HAP-1 (cell line): Measurements from ENCODE around the gene CUX1.

Experiments
- DNase-seq, 2 experiments: peaks; one replicate each; pipeline ENCODE4 v3.0.0-alpha.2; 2016 to 2020; ENCODE audit warnings: low spot score in 2 of 2
- H3K27me3 ChIP-seq: fragments of 250-450 bp; sonication (Bioruptor Pico); 2 replicates; pipeline ENCODE4 v1.5.1; 2020; ENCODE audit warnings: low read depth, mild to moderate bottlenecking, moderate library complexity
- H3K36me3 ChIP-seq: fragments of 250-450 bp; sonication (Bioruptor Pico); replicated peaks from 2 replicates; pipeline ENCODE4 v1.5.1; 2020; ENCODE audit warnings: mild to moderate bottlenecking
- H3K4me1 ChIP-seq: fragments of 250-450 bp; sonication (Bioruptor Pico); 2 replicates; pipeline ENCODE4 v1.5.1; 2020; ENCODE audit warnings: mild to moderate bottlenecking
- H3K4me3 ChIP-seq: fragments of 250-450 bp; sonication (Bioruptor Pico); 2 replicates; pipeline ENCODE4 v1.5.1; 2020; ENCODE audit warnings: mild to moderate bottlenecking, moderate library complexity
- H3K9me3 ChIP-seq: fragments of 250-450 bp; sonication (Bioruptor Pico); 2 replicates; pipeline ENCODE4 v1.5.1; 2020; ENCODE audit warnings: mild to moderate bottlenecking, moderate library complexity
- in situ Hi-C: fragments of 300-500 bp; cut with MboI; formaldehyde crosslinking; loops from 3 replicates; pipeline ENCODE4 v1.14.3; 2020; ENCODE audit warnings: low sequenced_read_pairs, inconsistent platforms, mixed read lengths

CUX1 gene

DNA sequence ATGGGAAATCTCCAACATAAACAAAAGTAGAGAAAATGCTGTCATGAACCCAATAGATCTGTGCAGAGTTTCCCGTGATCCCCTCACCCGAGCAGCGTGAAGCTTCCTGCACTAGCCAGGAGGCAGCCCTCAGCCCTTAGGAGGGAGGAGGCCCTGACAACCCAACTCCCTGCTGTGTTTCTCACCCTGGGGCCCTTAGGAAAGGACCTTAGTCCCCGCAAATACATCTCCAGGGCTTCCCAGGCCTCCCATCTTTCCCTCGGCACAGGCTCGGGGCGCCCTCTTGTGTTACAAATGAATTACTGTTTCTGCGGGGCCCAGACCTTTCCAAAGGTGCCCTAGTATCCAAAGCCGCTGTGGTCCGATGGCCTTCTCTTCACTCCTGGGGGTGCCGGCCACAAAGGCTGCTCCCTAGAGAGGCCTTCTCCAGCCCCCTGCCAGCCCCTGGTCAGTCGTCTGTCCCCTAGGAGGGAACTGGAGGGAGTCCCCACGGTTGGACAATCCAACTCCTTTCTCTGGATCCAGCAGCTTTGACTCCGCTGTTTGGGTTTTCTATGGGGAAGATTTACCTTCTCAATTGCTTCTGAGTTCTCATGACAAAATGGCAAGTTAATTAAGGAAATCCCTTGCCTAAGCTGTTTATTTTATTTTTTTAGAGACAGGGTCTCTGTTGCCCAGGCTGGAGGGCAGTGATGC lies 419.3 kb downstream of the CUX1 start:
- no peaks in the 10 kb centered on the region for H3K27me3 ChIP-seq
- H3K36me3 ChIP-seq: peaks cover 23% of the 10 kb centered on the region; the same call in 1 of the 2 replicates
- no peaks in the 10 kb centered on the region for H3K4me1 ChIP-seq
- in situ Hi-C loops: loop anchor here (10.0 kb wide), 1 partner anchor 552 kb away; no protein-coding TSS in a partner anchor
- H3K4me3 ChIP-seq: no peak overlapping the region
- no peaks in the 10 kb centered on the region for H3K9me3 ChIP-seq
- peak; percentile 51 to 84 for DNase-seq

DNA sequence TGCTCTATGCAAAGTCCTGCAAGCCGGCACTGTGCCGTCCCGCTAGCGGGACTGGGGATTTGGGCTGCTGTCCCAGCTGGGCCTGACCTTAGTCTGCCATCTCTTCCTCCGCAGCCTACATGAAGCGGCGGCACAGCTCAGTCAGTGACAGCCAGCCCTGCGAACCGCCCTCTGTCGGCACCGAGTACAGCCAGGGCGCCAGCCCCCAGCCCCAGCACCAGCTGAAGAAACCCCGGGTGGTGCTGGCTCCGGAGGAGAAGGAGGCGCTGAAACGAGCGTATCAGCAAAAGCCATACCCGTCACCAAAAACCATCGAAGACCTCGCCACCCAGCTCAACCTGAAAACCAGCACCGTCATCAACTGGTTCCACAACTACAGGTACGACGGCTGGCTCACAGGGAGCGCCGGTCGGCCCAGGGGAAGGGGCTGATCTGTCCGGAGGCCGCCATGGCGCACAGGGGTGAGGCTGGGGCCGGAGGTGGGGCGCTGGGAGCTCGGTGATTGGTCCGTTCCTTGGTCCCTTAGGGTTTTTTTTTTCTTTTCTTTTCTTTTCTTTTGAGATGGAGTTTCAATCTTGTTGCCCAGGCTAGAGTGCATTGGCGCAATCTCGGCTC lies 421.9 kb downstream of the CUX1 start:
- H3K27me3 ChIP-seq: no peaks in the 10 kb centered on the region
- in situ Hi-C loops: loop anchor here (10.0 kb wide), 1 partner anchor 555 kb away; no protein-coding TSS in a partner anchor
- H3K4me3 ChIP-seq: no peak overlapping the region
- no peaks in the 10 kb centered on the region for H3K4me1 ChIP-seq
- no peak for DNase-seq
- no peaks in the 10 kb centered on the region for H3K9me3 ChIP-seq
- H3K36me3 ChIP-seq: peaks cover 20% of the 10 kb centered on the region; the same call in 1 of the 2 replicates

DNA sequence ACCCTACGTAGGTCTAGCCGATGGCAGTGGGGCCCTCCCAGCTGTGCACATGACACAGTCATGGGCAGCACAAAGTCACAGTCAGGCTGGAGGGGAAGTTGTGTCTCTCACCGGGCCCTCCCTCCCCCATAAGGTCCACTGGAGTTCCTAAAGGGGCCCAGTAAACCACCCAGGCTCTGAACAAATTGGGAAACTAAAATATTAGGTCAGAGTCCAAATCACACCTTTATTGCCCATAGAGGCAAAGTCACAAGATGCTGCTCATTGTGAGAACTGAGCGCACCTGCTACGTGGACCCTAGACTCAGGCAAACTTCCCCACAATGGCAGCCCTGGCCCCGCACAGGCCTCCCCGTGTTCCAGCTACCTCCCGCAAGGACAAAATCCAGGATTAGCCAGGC lies 424.0 kb downstream of the CUX1 start:
- H3K4me1 ChIP-seq: no peaks in the 10 kb centered on the region
- H3K4me3 ChIP-seq: no peak overlapping the region
- H3K36me3 ChIP-seq: peaks cover 11% of the 10 kb centered on the region; the same call in 1 of the 2 replicates
- no peak for DNase-seq
- no peaks in the 10 kb centered on the region for H3K9me3 ChIP-seq
- in situ Hi-C loops: no loop called here
- no peaks in the 10 kb centered on the region for H3K27me3 ChIP-seq

DNA sequence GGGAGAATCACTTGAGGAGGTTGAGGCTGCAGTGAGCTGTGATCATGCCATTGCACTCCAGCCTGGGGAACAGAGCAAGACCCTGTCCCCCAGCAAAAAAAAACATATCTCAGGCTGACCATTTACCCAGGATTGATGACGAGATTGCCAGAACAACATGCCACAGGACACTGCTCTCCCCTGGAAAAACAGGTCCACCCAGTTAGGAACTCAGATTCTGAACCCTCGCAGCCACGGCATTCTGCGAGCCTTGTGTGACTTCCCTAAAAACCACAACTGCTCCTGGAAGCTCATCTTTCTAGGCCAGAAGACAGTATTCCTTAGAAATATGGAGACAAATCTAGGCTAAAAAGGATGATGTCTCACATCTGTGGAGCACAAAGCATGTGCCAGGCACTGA lies 427.2 kb downstream of the CUX1 start:
- H3K36me3 ChIP-seq: peaks cover 3% of the 10 kb centered on the region; the same call in 1 of the 2 replicates
- in situ Hi-C loops: no loop called here
- H3K4me1 ChIP-seq: no peaks in the 10 kb centered on the region
- H3K27me3 ChIP-seq: no peaks in the 10 kb centered on the region
- DNase-seq: no peak
- H3K9me3 ChIP-seq: no peaks in the 10 kb centered on the region
- no peak overlapping the region for H3K4me3 ChIP-seq

DNA sequence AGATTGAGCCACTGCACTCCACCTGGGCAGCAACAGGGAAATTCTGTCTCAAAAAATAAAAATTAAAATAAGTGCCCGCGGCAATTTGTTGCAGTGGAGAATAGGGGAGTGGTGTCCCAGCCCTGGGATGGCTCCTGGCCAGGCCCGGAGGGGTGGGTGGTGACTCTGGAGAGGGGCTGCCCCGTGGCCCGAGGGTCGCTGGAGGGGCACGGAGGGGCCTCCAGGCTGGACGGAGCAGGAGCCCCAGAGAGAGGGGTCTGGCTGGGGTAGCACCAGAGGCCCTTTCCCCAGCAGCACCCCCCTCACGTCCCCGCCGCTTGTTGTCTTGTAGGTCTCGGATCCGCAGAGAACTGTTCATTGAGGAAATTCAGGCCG lies 430.6 kb downstream of the CUX1 start:
- H3K36me3 ChIP-seq: peaks cover 4% of the 10 kb centered on the region; the same call in 1 of the 2 replicates
- no peak overlapping the region for H3K4me3 ChIP-seq
- in situ Hi-C loops: no loop called here

DNA sequence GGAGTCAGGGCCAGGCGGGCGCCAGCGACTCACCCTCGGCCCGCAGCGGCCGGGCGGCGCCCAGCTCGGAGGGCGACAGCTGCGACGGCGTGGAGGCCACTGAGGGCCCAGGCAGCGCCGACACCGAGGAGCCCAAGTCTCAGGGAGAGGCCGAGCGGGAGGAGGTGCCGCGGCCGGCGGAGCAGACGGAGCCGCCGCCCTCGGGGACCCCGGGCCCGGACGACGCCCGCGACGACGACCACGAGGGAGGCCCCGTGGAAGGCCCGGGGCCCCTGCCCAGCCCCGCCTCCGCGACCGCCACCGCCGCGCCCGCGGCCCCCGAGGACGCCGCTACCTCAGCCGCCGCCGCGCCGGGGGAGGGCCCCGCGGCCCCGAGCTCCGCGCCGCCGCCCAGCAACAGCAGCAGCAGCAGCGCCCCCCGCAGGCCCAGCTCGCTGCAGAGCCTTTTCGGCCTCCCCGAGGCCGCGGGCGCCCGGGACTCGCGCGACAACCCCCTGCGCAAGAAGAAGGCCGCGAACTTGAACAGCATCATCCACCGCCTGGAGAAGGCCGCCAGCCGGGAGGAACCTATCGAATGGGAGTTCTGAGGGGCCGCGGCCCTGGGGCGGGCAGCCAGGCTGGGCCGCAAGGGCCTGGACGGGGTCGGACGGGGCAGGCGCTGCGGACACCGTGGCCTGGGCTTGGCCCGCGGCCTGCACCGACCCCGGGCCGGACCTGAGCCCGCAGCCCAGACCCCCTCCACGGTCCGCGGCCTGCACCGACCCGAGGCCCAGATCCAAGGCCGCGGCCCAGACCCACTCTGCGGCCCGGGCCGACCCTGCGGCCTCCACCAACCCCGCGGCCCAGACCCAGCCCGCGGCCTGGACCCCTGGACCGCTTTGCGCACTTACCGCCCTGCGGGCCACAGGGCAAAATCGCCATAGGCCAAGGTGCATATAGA lies 431.3 kb downstream of the CUX1 start:
- H3K4me3 ChIP-seq: no peak overlapping the region
- no peaks in the 10 kb centered on the region for H3K27me3 ChIP-seq
- in situ Hi-C loops: no loop called here
- DNase-seq: no peak
- H3K9me3 ChIP-seq: no peaks in the 10 kb centered on the region
- no peaks in the 10 kb centered on the region for H3K4me1 ChIP-seq
- H3K36me3 ChIP-seq: peaks cover 4% of the 10 kb centered on the region; the same call in 1 of the 2 replicates

More for the DNA sequence above, 430.6 kb downstream of the CUX1 start:
- no peaks in the 10 kb centered on the region for H3K4me1 ChIP-seq
- no peaks in the 10 kb centered on the region for H3K27me3 ChIP-seq
- DNase-seq: no peak
- no peaks in the 10 kb centered on the region for H3K9me3 ChIP-seq

DNA sequence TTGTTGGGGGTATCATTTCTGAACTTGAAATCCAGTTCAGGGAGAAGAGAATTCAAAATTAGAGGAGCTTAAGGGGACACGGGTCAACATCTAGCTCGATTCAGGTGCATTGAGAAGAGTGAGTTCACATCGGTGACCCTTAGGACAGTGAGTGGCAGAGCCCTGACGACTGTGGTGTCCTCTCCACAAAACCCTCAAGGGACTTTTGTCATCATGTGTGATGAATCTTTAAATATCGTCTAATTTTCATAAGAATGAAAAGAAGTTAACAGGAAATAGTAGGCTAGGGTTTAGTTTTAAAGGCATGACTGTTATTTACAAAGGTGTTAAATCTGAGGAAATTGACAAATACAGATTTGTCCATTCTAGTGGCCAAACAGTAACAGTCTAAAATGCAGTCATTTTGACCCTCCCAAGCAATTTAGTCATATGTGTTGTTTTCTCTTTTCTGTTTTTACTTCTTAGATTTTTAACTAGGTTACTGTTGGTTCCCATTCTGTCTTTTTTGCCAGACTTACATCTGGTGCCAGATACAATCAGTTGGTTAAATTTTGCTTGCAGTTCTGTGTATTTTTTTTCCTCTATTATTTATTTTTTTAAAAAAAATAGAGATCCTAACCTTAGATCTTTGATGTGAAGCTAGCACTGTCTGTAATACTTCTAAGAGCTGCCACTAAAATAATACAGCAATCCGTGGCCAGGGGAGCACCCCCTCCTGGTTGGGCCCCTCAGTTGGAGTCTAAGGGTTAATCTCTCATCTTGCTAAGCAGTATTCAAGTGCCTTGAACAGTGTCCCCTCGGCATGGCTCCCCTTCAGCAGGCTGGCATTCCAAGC lies 434.3 kb downstream of the CUX1 start:
- H3K4me1 ChIP-seq: no peaks in the 10 kb centered on the region
- in situ Hi-C loops: loop anchor here (25.0 kb wide), 1 partner anchor 1114 kb away; the partner anchor contains the start of gene SERPINE1
- H3K4me3 ChIP-seq: no peak overlapping the region
- no peak for DNase-seq
- peaks cover 4% of the 10 kb centered on the region; the same call in 1 of the 2 replicates for H3K36me3 ChIP-seq
- H3K27me3 ChIP-seq: no peaks in the 10 kb centered on the region
- no peaks in the 10 kb centered on the region for H3K9me3 ChIP-seq

DNA sequence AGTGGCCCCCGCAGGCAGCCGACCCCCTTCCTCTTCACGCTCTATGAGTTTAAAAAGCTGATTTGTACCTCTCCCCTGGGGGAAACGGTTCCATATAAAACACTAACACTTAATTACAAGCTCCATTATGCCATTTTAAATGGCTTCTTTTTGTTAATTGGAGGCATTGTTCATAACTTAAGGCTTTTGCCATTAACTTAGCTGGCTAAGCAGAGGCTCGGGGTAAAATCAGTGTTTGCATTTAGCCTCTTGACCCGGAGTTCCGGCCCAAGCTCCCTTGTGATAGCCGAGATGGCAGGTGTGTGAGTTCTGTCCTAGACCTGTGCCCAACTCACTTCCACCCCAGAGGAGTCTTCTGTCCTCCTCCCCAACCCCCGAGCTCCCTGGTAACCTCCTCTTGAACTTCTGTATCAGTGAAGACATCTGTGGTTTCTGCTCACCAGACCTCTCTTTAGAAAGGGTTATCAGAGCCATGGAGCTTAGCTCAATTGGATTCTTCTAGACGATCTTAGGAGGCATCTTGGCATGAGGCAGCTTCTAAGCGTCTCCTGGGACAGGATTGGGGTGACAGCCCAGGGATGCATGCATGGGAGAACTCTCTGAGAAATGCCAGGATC lies 435.0 kb downstream of the CUX1 start:
- no peaks in the 10 kb centered on the region for H3K27me3 ChIP-seq
- DNase-seq: no peak
- H3K4me3 ChIP-seq: no peak overlapping the region
- no peaks in the 10 kb centered on the region for H3K4me1 ChIP-seq
- peaks cover 4% of the 10 kb centered on the region; the same call in 1 of the 2 replicates for H3K36me3 ChIP-seq
- in situ Hi-C loops: loop anchor here (25.0 kb wide), 1 partner anchor 1115 kb away; the partner anchor contains the start of gene SERPINE1
- no peaks in the 10 kb centered on the region for H3K9me3 ChIP-seq

DNA sequence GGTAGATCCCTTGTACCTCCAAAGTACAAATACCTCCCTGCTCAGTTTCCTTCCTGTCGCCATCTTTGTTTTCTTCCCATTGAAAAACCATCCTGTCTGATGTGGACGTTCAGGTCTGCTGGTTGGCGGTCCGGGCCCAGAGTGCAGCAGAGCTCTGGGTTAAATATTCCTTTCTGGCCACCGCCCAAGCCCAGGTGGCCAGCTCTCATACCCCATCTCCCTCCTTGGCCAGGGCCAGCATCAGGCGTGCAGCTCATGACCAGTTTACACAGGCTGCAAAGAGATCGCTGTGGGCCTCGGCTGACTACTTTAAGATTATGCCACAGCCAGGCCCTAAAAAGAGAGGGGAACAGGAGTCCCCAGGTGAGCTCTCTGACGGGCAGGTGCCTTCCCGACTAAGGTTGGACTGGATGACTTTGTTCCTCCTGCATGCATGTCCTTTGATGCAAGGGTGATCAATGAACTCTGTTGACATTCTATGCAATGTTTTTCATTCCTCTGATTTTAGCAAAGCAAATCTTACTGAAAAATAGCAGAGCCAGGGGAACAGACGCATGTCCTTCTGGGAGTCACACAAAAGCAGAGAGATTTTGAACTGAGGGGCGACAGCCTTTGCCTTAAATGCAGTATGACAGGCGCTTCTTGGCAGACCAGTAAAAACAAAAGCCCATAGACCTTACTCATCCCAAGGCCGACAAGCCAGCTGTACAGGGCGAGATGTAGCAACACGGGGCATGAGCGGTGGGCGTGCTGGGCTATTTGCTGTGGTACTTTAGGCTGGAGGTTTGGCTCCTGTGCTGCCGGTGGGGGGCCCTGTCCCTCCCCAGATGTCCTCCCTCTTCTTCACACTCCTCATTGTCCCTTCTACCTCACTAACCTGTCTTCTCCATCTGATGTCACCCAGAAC lies 435.9 kb downstream of the CUX1 start:
- H3K9me3 ChIP-seq: no peaks in the 10 kb centered on the region
- in situ Hi-C loops: loop anchor here (25.0 kb wide), 1 partner anchor 1116 kb away; the partner anchor contains the start of gene SERPINE1
- H3K27me3 ChIP-seq: no peaks in the 10 kb centered on the region
- H3K36me3 ChIP-seq: peaks cover 4% of the 10 kb centered on the region; the same call in 1 of the 2 replicates
- no peak overlapping the region for H3K4me3 ChIP-seq
- no peak for DNase-seq
- H3K4me1 ChIP-seq: no peaks in the 10 kb centered on the region; the same call in 1 of the 2 replicates

DNA sequence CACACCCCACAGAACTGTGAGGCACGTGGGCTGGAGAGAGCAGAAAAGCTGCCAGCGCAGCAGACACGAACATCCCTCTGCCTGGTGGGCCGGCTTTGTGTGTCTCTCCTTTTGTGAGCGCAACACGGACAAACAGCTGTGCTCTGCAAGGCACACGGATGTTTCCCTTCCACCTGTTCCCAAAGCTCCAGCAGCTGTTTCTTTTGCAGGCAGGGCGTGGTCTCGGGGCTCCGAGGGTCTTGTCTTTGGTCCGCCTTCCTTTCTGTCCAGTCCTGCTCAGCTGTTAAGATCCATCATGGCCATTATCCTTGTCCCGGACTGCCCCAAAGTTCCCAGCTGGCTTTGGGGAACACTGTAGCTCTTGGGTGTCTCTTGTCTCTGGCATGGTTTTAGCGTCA lies 436.5 kb downstream of the CUX1 start:
- no peaks in the 10 kb centered on the region for H3K9me3 ChIP-seq
- peaks cover 4% of the 10 kb centered on the region; the same call in 1 of the 2 replicates for H3K36me3 ChIP-seq
- H3K27me3 ChIP-seq: no peaks in the 10 kb centered on the region
- no peak overlapping the region for H3K4me3 ChIP-seq
- in situ Hi-C loops: loop anchor here (25.0 kb wide), 1 partner anchor 1117 kb away; the partner anchor contains the start of gene SERPINE1
- H3K4me1 ChIP-seq: no peaks in the 10 kb centered on the region; the same call in 1 of the 2 replicates
- DNase-seq: no peak

DNA sequence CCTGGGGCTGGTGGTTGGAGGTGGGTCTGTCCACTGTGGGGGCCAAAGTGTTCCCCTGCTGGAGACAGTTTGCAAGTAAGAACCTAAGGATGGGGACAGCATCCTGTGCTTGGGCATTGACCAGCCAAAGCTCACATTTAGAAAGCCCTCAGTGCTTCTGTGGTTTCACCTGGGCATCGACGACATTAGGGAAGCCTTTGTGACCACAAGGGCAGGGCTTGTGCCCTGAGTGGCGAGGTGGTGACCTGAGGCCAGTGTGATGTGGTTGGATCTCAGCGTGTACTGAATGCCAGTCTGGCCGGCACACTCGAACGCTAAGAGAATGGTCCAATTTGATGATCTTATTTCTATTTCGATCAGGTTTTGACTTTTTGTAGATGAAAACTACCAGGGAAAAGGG lies 437.1 kb downstream of the CUX1 start:
- Histone ChIP-seq H3K27me3 (no peaks in the 10 kb centered on the region), H3K36me3 (peaks cover 2% of the 10 kb centered on the region; the same call in 1 of the 2 replicates), H3K4me1 (no peaks in the 10 kb centered on the region; the same call in 1 of the 2 replicates), H3K9me3 (no peaks in the 10 kb centered on the region), H3K4me3 (no peak overlapping the region)
- DNase-seq: no peak
- in situ Hi-C loops: loop anchor here (25.0 kb wide), 1 partner anchor 1117 kb away; the partner anchor contains the start of gene SERPINE1
